Stimulated activated naive CD4-positive, alpha-beta T cell (primary cell): ENCODE data around the gene GALNS.
A peak's percentile ranks its signal among the peaks of the same experiment; 100 is the strongest.
"Not testable (repeated sequence)": the region's sequence is repeated elsewhere in the genome, so short reads cannot be mapped to it uniquely, and the experiment has no call there.

Source experiments
- DNase-seq, 6 experiments: peaks; one replicate each; lab custom pipeline; 2025; lab: John Stamatoyannopoulos, UW

GALNS gene

DNA sequence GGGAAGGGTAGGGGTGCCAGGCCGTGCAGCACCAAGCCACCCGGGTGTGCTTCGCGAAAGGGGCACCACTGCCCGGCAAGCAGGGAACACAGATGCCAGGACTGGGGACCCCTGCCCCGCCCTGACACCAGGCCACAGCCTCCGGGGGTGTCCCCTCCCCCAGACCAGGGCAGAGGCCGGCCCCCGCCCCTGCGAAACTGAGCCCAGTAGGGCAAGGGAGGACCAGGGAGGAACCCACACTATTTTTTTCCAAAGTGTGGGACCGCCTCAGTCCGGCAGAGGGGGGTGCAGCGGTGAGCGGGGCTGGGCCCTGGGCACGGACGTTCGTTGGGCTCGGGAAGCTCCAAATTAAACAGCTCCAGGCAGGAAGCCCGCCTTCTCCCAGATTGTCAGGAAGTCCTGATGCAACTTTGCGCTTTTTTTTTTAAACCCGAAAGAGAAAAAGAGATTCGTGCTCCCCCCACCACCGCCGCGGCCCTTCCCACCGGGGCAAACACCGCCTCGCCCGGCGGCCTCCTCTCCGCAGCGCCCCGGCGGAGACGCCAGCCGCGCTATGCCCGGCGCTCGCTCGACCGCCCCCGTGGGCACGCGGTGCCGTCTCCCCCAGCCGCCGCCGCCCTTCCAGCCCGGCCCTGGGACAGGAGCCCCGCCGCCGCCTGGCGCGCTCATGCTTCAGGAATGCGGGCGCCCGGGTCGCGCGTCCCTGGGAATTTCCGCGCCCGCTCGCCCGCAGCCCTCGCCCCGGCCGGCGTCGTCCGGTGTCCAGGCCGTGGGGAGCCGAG, 72.5 kb downstream of the GALNS start:
- peak in 3 of 6 experiments; percentile 43 to 45 (median 43) for DNase-seq

DNA sequence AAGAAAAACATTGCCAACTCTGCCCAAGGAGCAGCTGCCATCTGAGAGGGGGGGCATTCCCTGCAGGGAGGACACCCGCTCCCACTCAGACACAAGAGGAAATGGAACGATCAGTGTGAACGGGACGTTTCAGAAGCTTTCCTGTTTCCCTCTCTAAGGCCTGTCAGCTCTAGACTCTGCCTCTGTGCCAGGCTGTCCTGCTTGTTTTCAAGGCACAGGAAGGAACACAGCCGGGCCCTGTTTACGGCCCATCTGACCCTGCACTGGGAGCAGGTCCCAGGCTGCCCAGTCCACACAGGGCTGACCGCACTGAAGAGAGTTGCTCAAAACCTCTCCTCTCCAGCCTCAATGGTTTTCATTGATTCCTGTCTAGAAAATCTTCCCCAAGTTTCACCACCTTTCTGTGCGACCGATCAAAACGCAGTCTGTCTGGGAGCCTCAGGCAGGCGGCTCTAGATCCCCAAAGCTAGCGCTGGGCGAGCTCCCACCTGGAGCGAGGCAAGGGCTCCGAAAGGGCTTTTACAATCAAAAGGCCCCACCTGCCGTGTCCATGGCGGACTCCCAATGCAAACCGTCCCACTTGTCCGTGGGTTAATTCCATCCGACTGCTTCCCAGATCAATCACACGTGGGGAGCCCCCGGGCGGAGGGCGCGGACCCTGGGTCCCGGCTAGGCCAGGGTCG, 73.2 kb downstream of the GALNS start:
- DNase-seq, result peak in 1 of 6 experiments; percentile 46

DNA sequence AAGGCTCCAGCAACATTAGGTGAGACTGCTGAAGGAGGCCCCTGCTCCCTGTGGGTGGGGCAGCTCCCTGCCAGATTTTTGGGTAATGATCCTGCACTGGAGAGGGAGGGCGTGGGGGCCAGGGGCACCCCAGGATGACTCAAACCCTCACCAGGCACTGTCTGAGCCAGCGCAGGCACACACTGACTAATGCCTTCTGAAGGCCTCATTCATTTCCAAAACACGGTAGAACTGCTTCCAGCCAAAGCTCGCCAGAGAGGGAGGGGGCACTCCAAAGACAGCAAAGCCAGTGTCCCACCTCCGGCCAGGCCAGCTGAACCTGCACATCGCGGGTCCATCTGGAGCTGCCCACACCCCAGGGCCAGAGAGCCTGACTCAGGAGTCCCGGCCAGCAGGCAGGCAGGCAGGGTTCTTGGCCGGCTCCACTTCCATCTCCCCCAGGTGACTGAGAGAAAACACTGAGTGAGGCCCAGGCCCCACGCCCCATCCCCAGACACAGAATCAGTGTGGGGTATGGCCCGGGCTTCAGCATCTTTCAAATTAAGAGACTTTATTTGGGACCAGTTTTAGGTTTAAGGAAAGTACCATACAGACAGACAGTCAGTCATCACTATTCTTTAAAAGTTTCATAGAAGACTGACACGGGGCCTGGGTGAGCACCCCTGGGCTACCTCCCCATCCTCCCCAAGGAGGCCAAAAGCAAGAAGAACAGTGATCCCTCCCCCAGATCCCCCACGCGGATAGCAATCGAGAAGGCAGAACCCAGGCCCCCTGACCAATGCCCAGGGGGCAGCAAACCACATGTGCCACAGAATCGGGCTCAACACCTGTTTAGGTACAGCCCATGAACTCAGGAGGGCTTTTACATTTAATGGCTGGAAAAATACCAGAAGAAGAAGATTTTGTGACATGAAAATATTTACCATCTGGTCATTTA, 74.0 kb downstream of the GALNS start:
- DNase-seq, result peak in 1 of 6 experiments; percentile 45

DNA sequence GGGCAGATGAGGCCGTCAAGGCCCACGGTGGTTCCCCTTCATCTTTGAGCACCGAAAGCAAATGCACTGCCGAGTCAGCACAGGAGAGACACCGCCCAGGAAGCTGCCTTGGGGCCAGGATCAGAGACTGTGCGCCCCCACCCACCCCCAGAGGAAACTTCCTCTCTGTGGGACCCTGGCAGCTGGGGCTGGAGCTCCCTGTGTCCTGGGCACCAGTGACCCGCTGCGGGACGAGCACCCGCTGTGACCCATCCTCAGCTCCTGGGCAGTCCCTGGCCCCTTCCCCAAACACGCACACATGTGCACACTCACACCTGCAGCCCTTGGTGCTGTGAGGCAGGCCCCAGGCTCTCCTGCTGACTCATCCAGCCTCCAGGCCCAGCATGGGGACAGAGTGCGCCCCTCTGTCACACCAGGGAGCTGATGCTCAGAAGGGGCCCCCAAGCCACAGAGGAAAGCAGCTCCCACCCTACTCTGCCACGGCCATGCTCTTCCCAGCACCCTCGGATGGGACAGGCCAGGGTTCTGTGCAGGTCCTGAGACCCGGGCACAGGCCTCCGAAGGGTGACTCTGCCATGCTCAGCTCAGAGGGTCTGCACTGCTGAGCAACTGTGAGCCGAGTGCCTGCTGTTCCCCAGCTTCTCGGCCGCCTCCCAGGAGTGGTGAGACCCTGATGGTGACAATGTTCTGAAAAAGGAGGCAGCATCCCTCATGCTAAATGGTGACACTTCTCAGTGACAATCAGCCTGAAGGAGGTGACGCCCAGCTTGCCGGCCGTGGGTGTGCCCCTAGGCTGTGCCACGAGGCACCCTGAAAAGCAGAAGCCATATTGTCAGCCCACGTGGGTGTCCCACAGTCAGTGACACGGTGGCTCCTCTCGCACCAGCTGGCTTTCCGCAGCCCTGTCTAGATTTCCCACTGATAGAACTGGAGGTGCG, 75.3 kb downstream of the GALNS start:
- peak; percentile 18 to 58 (median 43) for DNase-seq

DNA sequence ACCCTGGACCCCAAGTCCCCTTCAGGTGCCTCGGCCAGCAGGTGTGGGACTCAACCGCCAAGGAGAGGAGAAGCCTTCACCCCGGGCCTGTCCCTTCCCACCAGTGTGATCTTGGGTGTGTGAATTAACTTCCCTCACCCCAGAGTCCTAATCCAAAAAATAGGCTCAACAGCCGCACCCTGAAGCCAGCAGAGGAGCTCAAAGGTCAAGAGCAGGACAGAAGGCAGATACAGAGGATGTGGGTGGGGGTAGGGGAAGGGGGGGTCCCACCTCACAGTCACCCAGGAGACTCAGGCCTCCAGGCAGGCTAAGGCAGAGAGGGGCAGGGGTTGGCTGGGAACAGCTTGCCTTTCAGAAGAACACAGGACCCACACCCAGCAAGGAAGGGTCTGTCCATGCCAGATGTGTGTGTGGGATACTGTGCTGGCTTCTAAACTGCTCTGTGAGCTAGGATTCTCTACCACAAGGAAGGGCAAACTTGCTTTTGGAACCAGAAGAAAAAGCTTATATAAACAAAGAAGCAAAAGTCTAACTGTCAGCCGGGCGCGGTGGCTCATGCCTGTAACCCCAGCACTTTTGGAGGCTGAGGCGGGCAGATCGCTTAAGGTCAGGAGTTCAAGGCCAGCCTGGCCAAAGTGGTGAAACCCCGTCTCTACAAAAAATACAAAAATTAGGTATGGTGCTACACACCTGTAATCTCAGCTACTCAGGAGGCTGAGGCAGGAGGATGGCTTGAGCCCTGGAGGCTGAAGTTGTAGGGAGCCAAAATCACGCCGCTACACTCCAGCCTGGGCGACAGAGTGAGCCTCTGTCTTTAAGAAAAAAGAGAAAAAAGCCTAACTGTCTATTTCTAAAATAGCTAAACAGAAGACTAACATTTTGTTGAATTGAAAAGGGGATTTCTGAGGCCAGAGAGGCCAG, 76.3 kb downstream of the GALNS start:
- DNase-seq, result no peak

DNA sequence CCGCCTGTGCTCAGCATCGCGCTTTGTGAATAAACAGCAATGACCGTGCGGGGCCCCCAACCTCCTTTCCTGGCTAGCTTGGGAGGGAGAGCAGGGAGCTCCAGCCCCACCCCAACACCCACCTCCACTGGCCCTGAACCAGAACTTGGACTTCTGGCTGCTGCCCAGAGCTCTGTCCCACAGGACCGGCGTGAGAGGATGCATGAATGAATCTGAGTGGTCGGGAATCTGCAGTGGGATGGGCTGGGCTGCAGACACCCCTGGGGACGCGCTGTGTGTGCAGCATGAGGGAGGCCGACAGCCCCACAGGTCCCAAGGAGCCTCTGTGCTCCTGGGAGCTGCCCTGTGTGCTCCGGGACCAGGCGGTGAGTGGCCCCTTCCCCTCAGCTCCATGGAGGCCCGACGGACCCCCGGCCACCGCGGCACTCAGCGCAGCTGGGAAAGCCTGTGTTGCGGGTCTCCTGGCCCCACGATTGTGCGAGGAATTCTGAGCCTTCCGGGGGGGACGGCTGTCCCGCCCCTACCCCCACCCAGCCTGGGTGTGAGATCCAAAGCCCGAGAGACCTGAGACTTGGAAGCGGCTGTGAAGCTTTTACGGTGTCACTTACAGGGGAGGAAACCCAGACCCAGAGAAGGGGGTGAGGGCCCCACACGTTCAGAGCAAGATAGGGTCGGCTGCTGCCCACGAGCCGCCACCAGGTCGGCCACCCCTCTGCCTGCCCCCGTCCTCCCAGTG, 77.2 kb downstream of the GALNS start:
- DNase-seq, result no peak

DNA sequence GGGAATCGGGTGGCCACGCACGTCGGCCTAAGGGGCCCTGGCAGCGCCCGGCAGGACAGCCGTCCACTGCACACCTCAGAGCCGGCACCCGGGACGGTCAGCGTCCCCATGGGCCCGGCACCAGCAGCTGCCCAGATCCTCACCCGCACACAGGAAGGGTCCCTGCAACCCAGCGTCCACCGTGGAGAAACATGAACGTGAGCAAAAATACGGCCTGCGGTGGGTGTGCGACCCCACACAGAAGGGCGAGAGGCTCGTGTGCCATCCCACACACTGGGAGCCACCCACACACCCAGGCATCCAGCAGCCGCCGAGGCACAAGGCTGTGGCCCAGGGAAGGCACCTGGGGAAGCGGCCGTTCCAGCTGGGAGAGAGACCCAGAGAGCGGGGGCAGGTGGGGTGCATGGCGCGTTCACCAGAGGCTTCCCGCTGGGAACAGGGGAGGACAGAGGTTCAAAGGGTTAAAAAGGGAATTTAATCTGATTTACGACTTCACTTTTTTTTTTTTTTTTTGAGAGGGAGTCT, 78.1 kb downstream of the GALNS start:
- no peak for DNase-seq

DNA sequence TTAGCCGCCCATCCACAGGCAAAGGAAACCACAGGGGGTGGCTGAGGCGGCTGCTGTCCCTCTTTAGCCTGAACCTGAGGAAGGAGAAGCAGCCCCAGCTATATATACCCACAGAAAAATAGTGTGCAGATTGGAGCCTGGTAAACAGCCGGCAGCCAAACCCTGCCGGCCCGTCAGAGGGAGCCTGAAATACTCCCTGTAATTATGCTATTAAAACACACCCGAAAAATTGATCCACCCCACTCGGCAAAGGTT, 78.5 kb downstream of the GALNS start:
- no peak for DNase-seq

DNA sequence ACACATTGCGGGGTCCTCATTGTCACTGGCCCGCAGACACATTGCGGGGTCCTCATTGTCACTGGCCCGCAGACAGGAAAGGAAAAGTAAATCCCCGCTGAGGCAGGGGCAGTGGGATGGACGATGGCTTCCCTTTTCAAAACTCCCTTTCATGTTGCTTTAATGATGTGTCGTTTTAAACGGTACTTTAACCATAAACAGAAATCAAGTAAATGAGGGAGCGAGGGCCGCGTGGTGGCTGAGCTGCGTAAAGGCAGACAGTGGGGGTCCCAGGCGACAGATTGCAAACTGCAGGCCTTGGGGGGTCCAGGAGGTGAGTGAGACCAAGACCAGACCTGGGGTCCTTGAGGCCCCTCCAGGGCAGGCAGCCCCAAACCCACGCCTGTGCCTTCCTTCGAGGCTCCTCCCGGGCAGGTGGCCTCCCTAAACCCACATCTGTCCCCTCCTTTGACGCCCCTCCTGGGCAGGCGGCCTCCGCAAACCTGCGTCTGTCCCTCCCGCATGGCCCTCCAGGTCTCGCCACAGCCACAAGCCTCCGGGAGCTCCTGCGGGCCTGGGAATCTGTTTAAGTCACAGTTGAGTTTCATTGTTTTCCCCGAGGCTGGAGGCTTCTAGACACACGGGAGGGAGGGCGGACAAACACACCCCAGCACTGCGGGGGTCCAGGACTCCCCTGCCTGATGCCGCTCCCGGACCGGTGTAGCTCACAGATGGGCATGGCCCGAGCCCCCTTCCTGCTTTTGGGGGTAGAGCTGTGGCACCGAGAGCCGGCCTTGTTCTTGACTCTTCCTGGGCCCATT, 79.1 kb downstream of the GALNS start:
- DNase-seq, result no peak

DNA sequence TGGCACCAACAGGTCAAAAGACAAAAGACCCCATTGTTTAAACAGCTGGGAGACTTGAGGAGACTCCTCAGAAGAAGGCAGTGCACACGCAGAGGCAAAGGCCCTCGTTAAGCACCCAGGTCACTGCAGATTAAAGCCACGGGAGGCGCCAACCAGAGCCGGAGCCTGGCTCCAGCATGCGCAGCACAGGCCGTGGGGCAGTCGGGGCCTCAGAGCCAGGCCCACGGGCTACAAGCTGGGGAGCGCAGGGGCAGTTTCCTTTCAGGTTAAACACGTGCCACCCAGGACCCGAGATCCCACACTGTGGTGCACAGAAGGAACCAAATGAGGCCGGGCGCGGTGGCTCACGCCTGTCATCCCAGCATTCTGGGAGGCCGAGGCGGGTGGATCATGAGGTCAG, 80.9 kb downstream of the GALNS start:
- DNase-seq, result no peak

DNA sequence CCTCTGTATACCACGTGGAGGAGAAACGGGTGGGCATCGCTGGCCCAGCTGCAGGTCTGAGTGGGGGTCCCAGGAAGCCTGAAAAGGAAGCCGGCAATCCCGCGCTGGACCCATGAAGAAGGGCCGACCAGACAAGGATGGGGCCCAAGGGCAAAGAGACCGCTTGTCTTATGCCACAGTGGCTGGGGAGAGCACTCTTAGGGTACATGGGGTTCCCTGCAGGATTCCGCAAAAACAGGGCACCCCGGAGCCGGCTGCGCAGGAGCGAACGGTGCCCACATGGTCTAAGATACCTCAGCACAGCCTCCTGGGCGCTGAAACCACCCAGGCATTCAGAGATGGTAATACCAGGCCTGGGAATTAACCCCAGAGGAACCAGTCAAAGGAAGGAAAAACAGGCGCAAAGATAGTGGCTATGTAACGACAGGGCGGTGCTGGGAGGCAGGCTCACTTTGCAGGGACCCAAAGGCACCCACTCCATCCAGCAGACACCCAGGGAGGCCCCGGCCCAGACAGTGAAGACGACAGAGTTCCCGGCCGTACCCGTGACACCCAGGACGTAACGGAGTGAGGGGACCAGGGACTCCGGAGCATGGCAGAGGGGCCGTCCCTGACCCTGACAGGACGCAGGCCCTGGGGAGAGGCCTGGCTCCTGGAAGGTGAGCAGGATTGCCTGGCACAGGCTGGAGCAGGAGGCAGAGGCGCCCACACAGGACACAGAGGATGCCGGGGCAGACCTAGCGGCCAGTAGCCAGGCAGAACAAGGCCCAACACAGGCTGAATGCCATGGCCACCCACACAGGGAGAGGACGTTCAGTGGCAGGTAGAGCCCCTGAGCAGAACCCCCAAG, 82.0 kb downstream of the GALNS start:
- DNase-seq, result no peak

DNA sequence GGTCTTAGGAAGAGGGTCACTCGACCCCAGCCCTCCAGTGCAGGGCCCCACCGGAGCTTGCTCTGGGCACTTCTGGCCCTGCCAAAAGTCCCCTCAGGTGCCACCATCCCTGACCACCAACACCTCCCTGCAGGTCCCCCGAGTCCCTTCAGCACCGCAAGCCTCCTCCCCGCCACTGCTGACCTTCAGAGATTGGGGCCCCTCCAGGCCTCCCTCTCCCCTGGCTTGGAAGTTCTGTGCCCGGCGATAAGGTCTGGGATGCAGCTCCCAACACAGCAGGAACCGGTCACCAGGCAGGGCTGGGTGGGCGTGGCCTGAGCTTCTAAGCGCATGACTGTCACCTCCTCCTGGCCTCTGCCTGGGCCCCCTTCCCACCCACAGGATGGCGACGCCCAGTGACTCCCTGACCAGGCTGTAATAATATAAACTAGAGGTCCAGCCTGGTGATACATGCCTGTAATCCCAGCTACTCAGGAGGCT, 82.9 kb downstream of the GALNS start:
- DNase-seq, result no peak

DNA sequence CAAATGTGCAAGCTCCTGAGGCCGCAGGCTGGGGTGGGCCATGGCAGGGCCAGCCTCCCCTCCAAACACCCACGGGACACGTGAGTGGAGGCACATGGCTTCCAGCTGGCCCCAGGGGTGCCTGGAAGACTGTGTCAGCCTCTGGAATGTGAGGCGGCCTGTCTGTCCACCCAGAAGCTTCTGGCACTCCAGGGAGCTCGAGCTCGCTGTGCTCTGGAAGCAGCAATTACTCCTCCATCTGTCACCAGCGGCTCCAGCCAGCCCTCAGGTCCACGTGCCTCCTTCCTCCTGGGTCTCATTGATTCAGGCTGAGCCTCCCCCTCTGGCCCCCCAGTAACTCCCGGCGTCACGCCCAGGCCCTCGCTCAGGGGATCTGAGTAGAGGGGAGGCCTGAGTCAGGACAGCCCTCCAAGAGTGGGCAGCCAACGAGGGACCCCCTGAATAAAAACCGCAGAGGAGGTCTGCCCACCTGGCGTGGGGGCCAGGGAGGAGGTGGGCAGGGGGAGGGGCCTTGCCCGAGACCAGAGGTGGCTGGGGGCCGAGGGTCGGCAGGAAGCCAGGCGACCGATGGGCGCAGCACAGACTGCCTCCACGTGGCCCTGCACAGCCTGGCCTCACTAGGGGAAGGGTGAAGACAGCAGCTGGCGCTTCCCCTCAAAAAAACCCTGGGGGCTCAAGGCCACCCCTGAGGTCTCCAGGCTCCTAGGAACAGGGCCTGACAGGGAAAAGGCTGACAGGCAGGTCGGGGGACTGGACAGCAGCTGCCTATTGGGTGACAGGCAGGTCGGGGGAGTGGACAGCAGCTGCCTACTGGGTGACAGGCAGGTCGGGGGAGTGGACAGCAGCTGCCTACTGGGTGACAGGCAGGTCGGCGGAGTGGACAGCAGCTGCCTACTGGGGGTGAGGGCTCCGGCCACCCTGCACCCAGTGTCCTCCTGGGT, 83.6 kb downstream of the GALNS start:
- DNase-seq, result no peak

DNA sequence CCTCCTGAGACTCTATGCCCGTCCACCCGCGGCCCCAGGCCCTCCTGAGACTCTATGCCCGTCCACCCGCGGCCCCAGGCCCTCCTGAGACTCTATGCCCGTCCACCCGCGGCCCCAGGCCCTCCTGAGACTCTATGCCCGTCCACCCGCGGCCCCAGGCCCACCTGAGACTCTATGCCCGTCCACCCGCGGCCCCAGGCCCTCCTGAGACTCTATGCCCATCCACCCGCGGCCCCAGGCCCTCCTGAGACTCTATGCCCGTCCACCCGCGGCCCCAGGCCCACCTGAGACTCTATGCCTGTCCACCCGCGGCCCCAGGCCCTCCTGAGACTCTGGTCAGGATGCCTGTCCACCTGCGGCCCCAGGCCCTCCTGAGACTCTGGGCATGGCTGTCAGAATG, 85.0 kb downstream of the GALNS start:
- not testable (repeated sequence) for DNase-seq

DNA sequence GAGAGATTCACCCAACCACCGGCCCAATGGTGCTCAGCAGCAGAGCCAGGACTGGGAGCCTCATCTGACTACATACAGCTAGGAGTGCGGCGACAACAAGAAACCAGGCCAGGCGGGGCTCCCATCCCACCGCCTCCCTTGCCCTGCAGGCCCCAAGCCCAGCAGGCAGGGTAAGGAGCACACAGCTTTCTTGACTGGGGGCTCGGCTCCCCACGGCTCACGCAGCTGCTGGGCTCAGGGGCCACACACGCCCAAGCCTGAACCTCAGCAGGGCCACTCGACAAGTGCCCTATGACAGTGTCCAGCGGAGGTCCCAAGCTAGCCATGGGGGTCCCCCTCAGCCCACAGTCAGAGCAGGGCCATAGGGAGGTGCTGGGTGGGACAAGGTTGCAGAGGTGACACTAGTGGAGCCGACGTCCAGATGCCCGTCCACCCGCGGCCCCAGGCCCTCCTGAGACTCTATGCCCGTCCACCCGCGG, 85.4 kb downstream of the GALNS start:
- no peak for DNase-seq
